ENCODE measurements around the gene SLC38A11. TPM values are rescaled to one million over a fixed set of nuclear protein-coding genes. Genes with fewer than 3 reads are reported as not detected.

The SLC38A11 gene
- total and polyA plus RNA-seq, 2 of the 13 experiments (the other 11 are each of a cell fraction or from before 2014, with no cell fraction given), result 14.0 to 14.3 TPM

DNA sequence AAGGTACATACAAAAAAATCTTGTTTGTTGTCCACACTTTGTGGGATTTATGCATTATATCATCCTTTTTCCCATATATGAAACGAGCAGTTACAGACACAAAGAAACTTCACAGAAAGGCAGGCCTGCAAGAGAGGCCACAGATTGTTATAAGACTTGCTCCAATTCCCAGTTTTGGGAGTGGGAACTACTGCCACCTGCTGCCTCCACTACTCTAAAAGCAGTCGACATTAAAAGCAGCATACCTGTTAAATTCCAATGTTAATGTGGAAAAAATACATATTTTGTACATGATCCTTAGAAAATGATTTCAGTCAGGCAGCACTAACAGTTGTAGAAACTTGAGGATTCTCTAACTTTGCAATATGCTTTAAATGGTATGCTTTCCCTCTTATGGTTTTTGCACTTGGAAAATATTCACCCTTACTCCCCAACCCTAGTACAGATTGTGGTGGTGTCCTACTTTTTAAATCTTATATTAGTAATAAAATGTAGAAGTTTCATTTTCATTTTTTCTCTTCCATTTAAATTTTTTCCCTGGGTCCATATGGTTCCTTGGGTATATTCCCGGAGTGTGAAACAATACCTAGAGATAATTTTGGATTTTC is 37.9 kb downstream of the SLC38A11 start (continued):
- TF ChIP-seq ZNF274 (CRISPR knock-in tag; IDR thresholded peaks at IDR 0.05) (no peak), RFXANK (CRISPR knock-in tag; IDR thresholded peaks at IDR 0.05) (no peak), ZC3H4 (CRISPR knock-in tag; IDR thresholded peaks at IDR 0.05; ENCODE audit: borderline replicate concordance) (no peak), RAD21 (CRISPR knock-in tag; IDR thresholded peaks at IDR 0.05) (peak; percentile 93), FOSL2 (CRISPR knock-in tag; IDR thresholded peaks at IDR 0.05) (0 out of 2 replicates have a peak, but pooled peaks have one; percentile 20), ZNF615 (CRISPR knock-in tag; IDR thresholded peaks at IDR 0.05; ENCODE audit: borderline replicate concordance) (no peak), NR2C2 (CRISPR knock-in tag; IDR thresholded peaks at IDR 0.05; ENCODE audit: borderline replicate concordance) (no peak), HNRNPH1 (optimal IDR thresholded peaks at IDR 0.05; ENCODE audit: low read depth, low read length) (no peak)
- TF ChIP-seq, protein P1, sequence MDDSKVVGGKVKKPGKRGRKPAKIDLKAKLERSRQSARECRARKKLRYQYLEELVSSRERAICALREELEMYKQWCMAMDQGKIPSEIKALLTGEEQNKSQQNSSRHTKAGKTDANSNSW (CRISPR knock-in tag; IDR thresholded peaks at IDR 0.05; ENCODE audit: borderline replicate concordance), result no peak
- TF ChIP-seq, protein P2, sequence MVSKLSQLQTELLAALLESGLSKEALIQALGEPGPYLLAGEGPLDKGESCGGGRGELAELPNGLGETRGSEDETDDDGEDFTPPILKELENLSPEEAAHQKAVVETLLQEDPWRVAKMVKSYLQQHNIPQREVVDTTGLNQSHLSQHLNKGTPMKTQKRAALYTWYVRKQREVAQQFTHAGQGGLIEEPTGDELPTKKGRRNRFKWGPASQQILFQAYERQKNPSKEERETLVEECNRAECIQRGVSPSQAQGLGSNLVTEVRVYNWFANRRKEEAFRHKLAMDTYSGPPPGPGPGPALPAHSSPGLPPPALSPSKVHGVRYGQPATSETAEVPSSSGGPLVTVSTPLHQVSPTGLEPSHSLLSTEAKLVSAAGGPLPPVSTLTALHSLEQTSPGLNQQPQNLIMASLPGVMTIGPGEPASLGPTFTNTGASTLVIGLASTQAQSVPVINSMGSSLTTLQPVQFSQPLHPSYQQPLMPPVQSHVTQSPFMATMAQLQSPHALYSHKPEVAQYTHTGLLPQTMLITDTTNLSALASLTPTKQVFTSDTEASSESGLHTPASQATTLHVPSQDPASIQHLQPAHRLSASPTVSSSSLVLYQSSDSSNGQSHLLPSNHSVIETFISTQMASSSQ (IDR thresholded peaks at IDR 0.05; ENCODE audit: low read depth), result no peak
- TF ChIP-seq, protein P2 (CRISPR knock-in tag; IDR thresholded peaks at IDR 0.05; ENCODE audit: borderline replicate concordance), result no peak; the same call in 1 of the 2 replicates

All from HepG2 (cell line).